Left hindlimb (tissue), 1 donor: ENCODE measurements around the gene ASPHD2.

Experiments
- DNase-seq: peaks from one replicate; pipeline ENCODE4 v3.0.0-alpha.2; 2018

Gene ASPHD2

GRCh38 chr22:26446808-26447515 lies 17.9 kb downstream of the ASPHD2 start:
- no peak for DNase-seq

GRCh38 chr22:26447584-26448329 lies 18.7 kb downstream of the ASPHD2 start:
- no peak for DNase-seq

- no peak for DNase-seq
Observed at GRCh38 chr22:26448334-26448733, 19.3 kb downstream of the ASPHD2 start.

GRCh38 chr22:26448941-26449340 lies 19.9 kb downstream of the ASPHD2 start:
- no peak for DNase-seq

- no peak for DNase-seq
Observed at GRCh38 chr22:26450453-26451185, 21.6 kb downstream of the ASPHD2 start.

- DNase-seq: no peak
Observed at GRCh38 chr22:26452236-26453016, 23.4 kb downstream of the ASPHD2 start.

GRCh38 chr22:26453216-26453615 lies 24.2 kb downstream of the ASPHD2 start:
- DNase-seq: no peak

- DNase-seq: no peak
Observed at GRCh38 chr22:26453812-26454500, 24.9 kb downstream of the ASPHD2 start.

GRCh38 chr22:26457661-26458272 lies 28.7 kb downstream of the ASPHD2 start:
- DNase-seq: no peak

GRCh38 chr22:26460202-26460601 lies 31.1 kb downstream of the ASPHD2 start:
- no peak for DNase-seq

- DNase-seq: no peak
Observed at GRCh38 chr22:26461188-26461810, 32.2 kb downstream of the ASPHD2 start.

GRCh38 chr22:26462051-26462450 lies 33.0 kb downstream of the ASPHD2 start:
- no peak for DNase-seq

GRCh38 chr22:26462641-26463040 lies 33.6 kb downstream of the ASPHD2 start:
- DNase-seq: no peak

GRCh38 chr22:26463101-26463661 lies 34.1 kb downstream of the ASPHD2 start:
- no peak for DNase-seq

GRCh38 chr22:26463688-26464087 lies 34.6 kb downstream of the ASPHD2 start:
- DNase-seq: no peak

- DNase-seq: no peak
Observed at GRCh38 chr22:26464312-26464711, 35.3 kb downstream of the ASPHD2 start.

GRCh38 chr22:26466196-26466595 lies 37.1 kb downstream of the ASPHD2 start:
- DNase-seq: no peak

- DNase-seq: no peak
Observed at GRCh38 chr22:26470807-26471206, 41.7 kb downstream of the ASPHD2 start.

GRCh38 chr22:26471522-26471921 lies 42.5 kb downstream of the ASPHD2 start:
- DNase-seq: no peak

GRCh38 chr22:26474682-26475081 lies 45.6 kb downstream of the ASPHD2 start:
- no peak for DNase-seq
